ENCODE results near the gene SAMD8. TPM values are rescaled to one million over a fixed set of nuclear protein-coding genes. Genes with fewer than 3 reads are reported as not detected.

The SAMD8 gene
- total and polyA plus RNA-seq, 2 donors (not counting 3 experiments of a cell fraction or from before 2014, with no cell fraction given): 19.6 to 22.8 TPM

DNA sequence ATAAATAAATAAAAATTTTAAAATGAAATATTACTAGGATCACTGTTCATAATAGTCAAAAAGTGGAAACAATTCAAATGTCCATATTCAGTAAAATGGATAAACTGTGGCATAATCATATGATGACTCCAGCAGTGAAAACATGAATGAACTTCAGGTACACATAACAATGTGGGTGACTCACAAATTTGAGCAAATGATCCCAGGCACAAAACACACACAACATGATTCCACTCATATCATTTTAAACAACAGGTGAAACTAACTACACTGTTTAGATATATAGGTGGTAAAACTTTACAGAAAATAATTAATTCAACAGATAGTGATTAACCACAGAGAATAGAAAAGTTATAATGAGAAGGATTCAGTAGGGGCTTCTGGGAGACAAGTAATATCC, 14.7 kb upstream of the SAMD8 start:
- Histone ChIP-seq H2AFZ (ENCODE audit: low read depth, low read length) (no peak overlapping the region), H4K20me1 (replicated peaks; ENCODE audit: control insufficient read depth, extremely low read depth, insufficient read depth, low read length) (no peaks in the 10 kb centered on the region), H3K9me3 (replicated peaks; ENCODE audit: control insufficient read depth, insufficient read depth, low read length) (no peaks in the 10 kb centered on the region), H3K9me1 (replicated peaks; ENCODE audit: control insufficient read depth, extremely low read depth, insufficient read depth, low read length) (no peaks in the 10 kb centered on the region), H3K4me2 (ENCODE audit: insufficient read depth, low read length) (no peak overlapping the region), H3K79me2 (ENCODE audit: control insufficient read depth, insufficient read depth, low read length) (no peaks in the 10 kb centered on the region), H3K4me3 (replicated peaks in 1 of 3; ENCODE audit: insufficient read depth in 1 of 3, low read depth in 1 of 3, low read length in 3 of 3) (no peak overlapping the region), H3K27me3 (ENCODE audit: control insufficient read depth in 2 of 2, insufficient read depth in 2 of 2, low read length in 2 of 2) (peaks cover 0 to 6% of the 10 kb centered on the region in 2 experiments), H3K4me1 (ENCODE audit: control insufficient read depth, extremely low read depth, insufficient read depth, low read length) (no peaks in the 10 kb centered on the region), H3K9ac (replicated peaks; ENCODE audit: extremely low read depth, insufficient read depth, low read length) (no peak overlapping the region), H3K27ac (ENCODE audit: insufficient read depth, low read depth, low read length) (no peak overlapping the region), H3K36me3 (ENCODE audit: control insufficient read depth in 2 of 2, extremely low read depth in 1 of 2, insufficient read depth in 2 of 2, low read length in 2 of 2) (no peaks in the 10 kb centered on the region)
- ChIA-PET CTCF (interaction anchor here (1.8 to 9.0 kb wide), 4 partner anchors 139 to 853 kb away, joined by 6 to 124 read pairs (median 11); partner anchors contain the start of gene COMTD1), POLR2A (no interaction called here)
- no TSS peak for BruUV-seq (replicated peaks)
- TF ChIP-seq EZH2 (IDR thresholded peaks at IDR 0.05; ENCODE audit: borderline replicate concordance, low read depth, low read length, severe bottlenecking) (no peak), MAX (IDR thresholded peaks at IDR 0.05; ENCODE audit: insufficient read depth, insufficient read length) (no peak)
- dilution Hi-C loops (cut with MboI; ENCODE audit: extremely low pct_ligation_motif_present, low sequenced_read_pairs): no loop called here
- FAIRE-seq (no peak), DNase-seq (ENCODE audit: low read depth, low spot score) (no peak)
- intact Hi-C loops (cut with micrococcal nuclease): no loop called here

DNA sequence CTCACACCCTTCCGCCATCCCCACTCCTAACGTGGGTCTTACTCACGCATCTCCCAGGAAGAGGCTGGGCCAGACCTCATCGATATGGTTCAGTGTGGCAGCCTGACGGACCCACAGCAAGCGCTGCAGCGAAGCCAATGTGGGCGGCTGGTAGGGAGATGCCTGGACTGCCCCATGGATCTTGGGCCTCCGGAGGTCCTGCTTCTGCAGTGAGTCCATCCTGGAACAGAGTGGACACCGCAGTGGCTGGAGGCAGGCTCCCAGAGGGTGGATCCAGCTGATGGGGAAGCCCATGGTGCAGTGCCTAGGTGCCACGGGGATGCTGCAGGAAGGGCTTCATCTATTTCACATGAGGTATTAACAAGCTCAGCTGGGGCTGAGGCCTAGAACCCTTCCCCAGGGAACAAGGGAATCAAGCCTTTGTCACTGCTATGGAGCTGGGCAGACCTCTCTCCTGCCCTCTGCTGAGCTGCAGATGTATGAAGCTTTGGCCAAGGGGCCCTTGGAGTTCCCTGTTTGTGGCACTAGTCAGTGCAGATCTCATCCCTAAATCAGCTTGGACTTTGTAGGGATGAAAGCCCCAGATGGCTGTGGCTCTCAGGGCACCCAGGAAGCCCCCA, 13.7 kb upstream of the SAMD8 start:
- BruUV-seq (replicated peaks): no TSS peak

More for the DNA sequence above, 13.7 kb upstream of the SAMD8 start:
- no peak overlapping the region for H2AFZ ChIP-seq (ENCODE audit: low read depth, low read length)
- no peaks in the 10 kb centered on the region for H4K20me1 ChIP-seq (replicated peaks; ENCODE audit: control insufficient read depth, extremely low read depth, insufficient read depth, low read length)
- TF ChIP-seq MAX (IDR thresholded peaks at IDR 0.05; ENCODE audit: insufficient read depth, insufficient read length): no peak
- TF ChIP-seq, protein P1, sequence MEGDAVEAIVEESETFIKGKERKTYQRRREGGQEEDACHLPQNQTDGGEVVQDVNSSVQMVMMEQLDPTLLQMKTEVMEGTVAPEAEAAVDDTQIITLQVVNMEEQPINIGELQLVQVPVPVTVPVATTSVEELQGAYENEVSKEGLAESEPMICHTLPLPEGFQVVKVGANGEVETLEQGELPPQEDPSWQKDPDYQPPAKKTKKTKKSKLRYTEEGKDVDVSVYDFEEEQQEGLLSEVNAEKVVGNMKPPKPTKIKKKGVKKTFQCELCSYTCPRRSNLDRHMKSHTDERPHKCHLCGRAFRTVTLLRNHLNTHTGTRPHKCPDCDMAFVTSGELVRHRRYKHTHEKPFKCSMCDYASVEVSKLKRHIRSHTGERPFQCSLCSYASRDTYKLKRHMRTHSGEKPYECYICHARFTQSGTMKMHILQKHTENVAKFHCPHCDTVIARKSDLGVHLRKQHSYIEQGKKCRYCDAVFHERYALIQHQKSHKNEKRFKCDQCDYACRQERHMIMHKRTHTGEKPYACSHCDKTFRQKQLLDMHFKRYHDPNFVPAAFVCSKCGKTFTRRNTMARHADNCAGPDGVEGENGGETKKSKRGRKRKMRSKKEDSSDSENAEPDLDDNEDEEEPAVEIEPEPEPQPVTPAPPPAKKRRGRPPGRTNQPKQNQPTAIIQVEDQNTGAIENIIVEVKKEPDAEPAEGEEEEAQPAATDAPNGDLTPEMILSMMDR (IDR thresholded peaks at IDR 0.05; ENCODE audit: extremely low read depth in 1 of 2, insufficient read depth in 1 of 2, low read depth in 1 of 2, low read length in 2 of 2): peak; percentile 6 to 20
- TF ChIP-seq FOS (IDR thresholded peaks at IDR 0.05; ENCODE audit: borderline replicate concordance, insufficient read depth, low read length): no peak
- H3K9me3 ChIP-seq (replicated peaks; ENCODE audit: control insufficient read depth, insufficient read depth, low read length): no peaks in the 10 kb centered on the region
- no peaks in the 10 kb centered on the region for H3K4me1 ChIP-seq (ENCODE audit: control insufficient read depth, extremely low read depth, insufficient read depth, low read length)
- no peak overlapping the region for H3K9ac ChIP-seq (replicated peaks; ENCODE audit: extremely low read depth, insufficient read depth, low read length)
- no peak overlapping the region for H3K4me3 ChIP-seq (replicated peaks in 1 of 3; ENCODE audit: insufficient read depth in 1 of 3, low read depth in 1 of 3, low read length in 3 of 3)
- H3K9me1 ChIP-seq (replicated peaks; ENCODE audit: control insufficient read depth, extremely low read depth, insufficient read depth, low read length): no peaks in the 10 kb centered on the region
- DNase-seq (ENCODE audit: low read depth, low spot score) (no peak), FAIRE-seq (no peak)
- CTCF ChIA-PET: interaction anchor here (0.8 to 9.0 kb wide), 16 partner anchors 8 to 1211 kb away, joined by 3 to 124 read pairs (median 4); partner anchors contain the start of genes ADK, COMTD1, SAMD8 and VDAC2
- no peaks in the 10 kb centered on the region for H3K79me2 ChIP-seq (ENCODE audit: control insufficient read depth, insufficient read depth, low read length)
- no peak overlapping the region for H3K4me2 ChIP-seq (ENCODE audit: insufficient read depth, low read length)
- dilution Hi-C loops (cut with MboI; ENCODE audit: extremely low pct_ligation_motif_present, low sequenced_read_pairs) (no loop called here), intact Hi-C loops (cut with micrococcal nuclease) (no loop called here)
- H3K36me3 ChIP-seq (ENCODE audit: control insufficient read depth in 2 of 2, extremely low read depth in 1 of 2, insufficient read depth in 2 of 2, low read length in 2 of 2): no peaks in the 10 kb centered on the region
- POLR2A ChIA-PET: no interaction called here
- H3K27me3 ChIP-seq (ENCODE audit: control insufficient read depth in 2 of 2, insufficient read depth in 2 of 2, low read length in 2 of 2): peaks cover 0 to 3% of the 10 kb centered on the region in 2 experiments
- H3K27ac ChIP-seq (ENCODE audit: insufficient read depth, low read depth, low read length): no peak overlapping the region
